Spleen (tissue), 13 donors: ENCODE results near the gene UBE2U. TPM values are rescaled to one million over a fixed set of nuclear protein-coding genes. Genes with fewer than 3 reads are reported as not detected.

ENCODE experiments used
- DNase-seq: peaks from one replicate; pipeline ENCODE4 v3.0.0-alpha.2; 2020
- H3K27ac ChIP-seq, 8 donors: fragments of 200-600 bp; sonication (generic) in 7 of 8; 1 replicate in 4 of 8; 2 replicates in 4 of 8; pipeline versions ENCODE4 v1.5.0 to v1.8.0; 2016 to 2021; ENCODE audit warnings: inconsistent platforms in 4 of 8, mild to moderate bottlenecking in 4 of 8, moderate library complexity in 1 of 8
- H3K27me3 ChIP-seq, 7 donors: fragments of 200-600 bp; sonication (generic) in 6 of 7; replicated peaks in 1 of 7; 1 replicate in 4 of 7; 2 replicates in 3 of 7; pipeline versions ENCODE4 v1.5.0 to v1.8.0; 2016 to 2021; ENCODE audit warnings: inconsistent platforms in 3 of 7, mild to moderate bottlenecking in 1 of 7
- H3K36me3 ChIP-seq, 6 donors: fragments of 200-600 bp; sonication (generic) in 5 of 6; 1 replicate in 4 of 6; 2 replicates in 2 of 6; pipeline versions ENCODE4 v1.5.0 to v1.8.0; 2016 to 2021; ENCODE audit warnings: inconsistent platforms in 2 of 6
- H3K4me1 ChIP-seq, 6 donors: fragments of 200-600 bp; sonication (generic) in 5 of 6; 1 replicate in 3 of 6; 2 replicates in 3 of 6; pipeline versions ENCODE4 v1.5.0 to v1.8.0; 2016 to 2021; ENCODE audit warnings: inconsistent platforms in 3 of 6
- H3K4me3 ChIP-seq, 8 donors: fragments of 200-600 bp; sonication (generic) in 7 of 8; 1 replicate in 4 of 8; 2 replicates in 4 of 8; pipeline versions ENCODE4 v1.5.0 to v1.8.0; 2016 to 2021; ENCODE audit warnings: inconsistent platforms in 4 of 8, mild to moderate bottlenecking in 4 of 8, moderate library complexity in 2 of 8
- H3K9me3 ChIP-seq, 8 donors: fragments of 200-600 bp; sonication (generic) in 7 of 8; 1 replicate in 4 of 8; 2 replicates in 4 of 8; pipeline versions ENCODE4 v1.5.0 to v1.8.0; 2016 to 2021; ENCODE audit warnings: inconsistent platforms in 4 of 8
- POLR2A ChIP-seq, 3 donors: fragments of 450-650 bp; IDR thresholded peaks; one replicate each; pipeline ENCODE4 v1.5.1; 2017; ENCODE audit warnings: antibody characterized with exemption in 3 of 3, mild to moderate bottlenecking in 1 of 3
- POLR2AphosphoS5 ChIP-seq, 3 donors: sonication (generic); formaldehyde crosslinking; IDR thresholded peaks; one replicate each; pipeline ENCODE4 v1.5.1; 2017; ENCODE audit warnings: antibody characterized with exemption in 3 of 3
- WGBS, 5 donors: extraction: QIAGEN DNeasy Blood & Tissue Kit in 3 of 5; methylation state at CpG; one replicate each; pipeline versions ENCODE4 v1.1.5 to v1.1.7; 2013 to 2018; 5-methylcytosine and 5-hydroxymethylcytosine counted together
- intact Hi-C: fragments of 100-400 bp; cut with DNase I; formaldehyde crosslinking; loops from one replicate; pipeline ENCODE4 v1.15.0; 2023; ENCODE audit warnings: low total_unique reads
- long read RNA-seq, 2 donors: transcript quantifications; one replicate each; lab custom pipeline, GENCODE V29; 2026
- polyA plus RNA-seq, 3 donors: library from polyadenylated mRNA; stranded (reverse); fragments of 200-250 nt; gene quantifications; one replicate each; pipeline ENCODE4 v1.2.1, GENCODE V29; 2013
- total RNA-seq, 7 donors: library from RNA; depleted of rRNA in 3 of 7; stranded (reverse); fragments of >200 nt in 3 of 7; fragmentation: NEBNext Ultra II Directional in 4 of 7; extraction: Animal tissue kit (Norgen Biotek cat#: 25700) in 4 of 7; gene quantifications; one replicate each; pipeline versions ENCODE4 v1.1.0 to v1.2.1, GENCODE V29; 2016 to 2021
- TF ChIP-seq, protein P1 (sequence below), 11 experiments: fragments of 200-600 bp in 7 of 11; fragments of 450-650 bp in 4 of 11; sonication (generic) in 4 of 11; IDR thresholded peaks in 8 of 11; conservative IDR thresholded peaks in 3 of 11; 1 replicate in 7 of 11; 2 replicates in 4 of 11; pipeline versions ENCODE4 v1.4.0 to v1.8.0; 2016 to 2021; ENCODE audit warnings: antibody characterized with exemption in 11 of 11, inconsistent platforms in 4 of 11, mild to moderate bottlenecking in 1 of 11
- donor health status: healthy with polysubstance abuse.
- donor health status: DM: no; HTN: no; CAD: no; lungs with moderate emphysema.
- donor health status: DM: no; HTN: no; CAD: no.
- donor health status: Bipolar disorder and iron deficiency.
- donor health status: healthy.
- donor health status: DM: no; HTN: no; CAD: no.
- donor health status: DM: yes; HTN: yes; CAD: no.

The UBE2U gene, protein sequence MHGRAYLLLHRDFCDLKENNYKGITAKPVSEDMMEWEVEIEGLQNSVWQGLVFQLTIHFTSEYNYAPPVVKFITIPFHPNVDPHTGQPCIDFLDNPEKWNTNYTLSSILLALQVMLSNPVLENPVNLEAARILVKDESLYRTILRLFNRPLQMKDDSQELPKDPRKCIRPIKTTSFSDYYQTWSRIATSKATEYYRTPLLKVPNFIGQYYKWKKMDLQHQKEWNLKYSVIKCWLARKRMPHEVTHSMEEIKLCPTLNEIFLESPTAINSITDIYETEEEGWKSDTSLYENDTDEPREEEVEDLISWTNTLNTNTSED
- total RNA-seq (not detected), polyA plus RNA-seq (not detected)
- long read RNA-seq, donor 1 = 0 reads
- long read RNA-seq, donor 2 = 0 reads

DNA sequence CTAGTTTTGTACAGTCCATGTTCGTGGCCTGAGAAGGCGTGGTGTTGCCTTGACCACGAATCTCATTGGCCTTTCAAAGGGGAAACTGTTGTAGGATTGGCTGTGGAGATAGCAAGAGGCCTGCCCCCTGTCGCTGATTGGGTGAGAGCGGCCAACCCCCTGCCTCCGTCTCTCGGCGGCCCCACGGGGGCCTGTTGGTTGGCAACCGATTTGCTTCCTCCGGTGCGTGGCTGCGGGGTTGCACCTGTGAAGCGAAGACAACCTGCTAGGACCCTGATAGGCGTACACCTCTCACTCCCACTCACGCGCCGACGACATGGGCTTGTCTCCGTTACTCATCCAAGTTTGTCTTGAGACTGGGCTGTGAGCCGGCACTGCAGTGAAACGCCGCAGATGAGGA, at the start of gene UBE2U:
TSS of gene UBE2U (plus strand) at position 204 of the 400 bp plus-strand sequence. CDS start 428 bp downstream, outside the sequence.
- no peaks in the 10 kb centered on the region for H3K4me1 ChIP-seq
- no peak within 1 kb of the TSS for H3K27ac ChIP-seq
- H3K27me3 ChIP-seq = no peaks in the 10 kb centered on the region
- no peak within 1 kb of the TSS for H3K4me3 ChIP-seq
- WGBS, 5 donors = 92 to 97% (median 93%) methylated on average over 23 of the region's 23 CpGs
- no peak for TF ChIP-seq POLR2AphosphoS5 (IDR thresholded peaks at IDR 0.05)
- TF ChIP-seq POLR2A (IDR thresholded peaks at IDR 0.05) = no peak
- TF ChIP-seq, protein P1, sequence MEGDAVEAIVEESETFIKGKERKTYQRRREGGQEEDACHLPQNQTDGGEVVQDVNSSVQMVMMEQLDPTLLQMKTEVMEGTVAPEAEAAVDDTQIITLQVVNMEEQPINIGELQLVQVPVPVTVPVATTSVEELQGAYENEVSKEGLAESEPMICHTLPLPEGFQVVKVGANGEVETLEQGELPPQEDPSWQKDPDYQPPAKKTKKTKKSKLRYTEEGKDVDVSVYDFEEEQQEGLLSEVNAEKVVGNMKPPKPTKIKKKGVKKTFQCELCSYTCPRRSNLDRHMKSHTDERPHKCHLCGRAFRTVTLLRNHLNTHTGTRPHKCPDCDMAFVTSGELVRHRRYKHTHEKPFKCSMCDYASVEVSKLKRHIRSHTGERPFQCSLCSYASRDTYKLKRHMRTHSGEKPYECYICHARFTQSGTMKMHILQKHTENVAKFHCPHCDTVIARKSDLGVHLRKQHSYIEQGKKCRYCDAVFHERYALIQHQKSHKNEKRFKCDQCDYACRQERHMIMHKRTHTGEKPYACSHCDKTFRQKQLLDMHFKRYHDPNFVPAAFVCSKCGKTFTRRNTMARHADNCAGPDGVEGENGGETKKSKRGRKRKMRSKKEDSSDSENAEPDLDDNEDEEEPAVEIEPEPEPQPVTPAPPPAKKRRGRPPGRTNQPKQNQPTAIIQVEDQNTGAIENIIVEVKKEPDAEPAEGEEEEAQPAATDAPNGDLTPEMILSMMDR (IDR thresholded peaks at IDR 0.05 in 8 of 11, conservative IDR thresholded peaks at IDR 0.05 in 3 of 11) = no peak
- no peak for DNase-seq
- no peaks in the 10 kb centered on the region for H3K36me3 ChIP-seq
- intact Hi-C loops = no loop called here
- no peaks in the 10 kb centered on the region for H3K9me3 ChIP-seq

DNA sequence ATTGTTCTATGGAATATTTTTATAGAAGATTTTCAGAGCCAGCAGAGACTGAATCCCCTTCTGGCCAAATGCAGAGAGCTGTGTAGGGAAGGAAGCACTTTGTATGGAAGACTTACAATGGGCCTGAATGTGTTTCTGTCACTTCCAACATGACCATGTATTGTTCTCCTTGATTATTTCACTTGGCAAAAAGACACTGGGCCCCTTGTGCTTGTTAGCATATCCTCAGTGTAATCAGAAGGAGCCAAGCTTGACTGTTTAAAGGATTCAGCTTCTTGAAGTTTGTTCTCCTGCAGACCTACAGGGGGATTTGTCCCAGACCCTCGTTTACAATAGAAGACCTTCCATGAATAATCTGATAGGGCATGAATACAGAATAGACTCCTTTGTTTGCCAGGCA, 48.1 kb upstream of the UBE2U start:
- no peak for TF ChIP-seq POLR2AphosphoS5 (IDR thresholded peaks at IDR 0.05)
- TF ChIP-seq, protein P1 (IDR thresholded peaks at IDR 0.05 in 8 of 11, conservative IDR thresholded peaks at IDR 0.05 in 3 of 11) = no peak
- no peak for TF ChIP-seq POLR2A (IDR thresholded peaks at IDR 0.05)
- Histone ChIP-seq H3K4me3 (no peak overlapping the region), H3K27ac (no peak overlapping the region), H3K4me1 (no peaks in the 10 kb centered on the region), H3K36me3 (peaks cover 0 to 8% (median 0%) of the 10 kb centered on the region in 6 donors), H3K9me3 (no peaks in the 10 kb centered on the region), H3K27me3 (no peaks in the 10 kb centered on the region)
- intact Hi-C loops = no loop called here
- WGBS, 5 donors = 67 to 86% (median 73%) methylated on average over 1 of the region's 1 CpG
- DNase-seq = no peak

DNA sequence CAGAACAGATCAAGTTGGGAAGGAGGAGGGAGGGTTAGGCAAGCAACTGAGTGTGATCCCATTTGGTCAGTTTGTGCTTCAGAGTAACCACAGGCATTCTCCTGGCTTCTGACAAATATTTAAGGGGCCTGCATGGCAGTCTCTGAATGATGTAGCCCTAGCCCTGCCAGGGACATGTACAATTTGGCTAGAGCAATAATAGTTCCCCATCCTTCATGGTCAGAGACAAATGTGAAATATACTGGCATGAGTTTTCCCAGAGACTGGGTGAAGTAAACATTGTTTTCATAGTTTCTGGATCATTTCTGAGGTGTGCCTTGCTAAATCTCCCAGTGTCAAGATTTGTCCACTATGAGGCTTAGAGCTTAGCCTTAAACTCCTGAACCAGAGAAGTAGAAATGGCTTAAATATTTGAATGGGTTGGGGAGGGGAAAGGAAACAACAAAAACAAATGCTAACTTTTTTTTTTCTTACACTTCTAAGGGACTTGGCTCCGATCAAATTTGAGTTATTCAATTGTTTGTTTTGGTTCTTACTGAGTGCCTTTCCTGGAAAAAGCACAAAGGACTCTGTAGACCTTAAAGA, 42.0 kb upstream of the UBE2U start:
- TF ChIP-seq, protein P1 (IDR thresholded peaks at IDR 0.05 in 8 of 11, conservative IDR thresholded peaks at IDR 0.05 in 3 of 11) = no peak
- TF ChIP-seq POLR2A (IDR thresholded peaks at IDR 0.05) (no peak), POLR2AphosphoS5 (IDR thresholded peaks at IDR 0.05) (no peak)
- intact Hi-C loops = no loop called here
- H3K27ac ChIP-seq = no peak overlapping the region
- H3K36me3 ChIP-seq = peaks cover 0 to 8% (median 0%) of the 10 kb centered on the region in 6 donors
- H3K27me3 ChIP-seq = no peaks in the 10 kb centered on the region
- whole genome bisulfite sequencing, 5 donors = 83 to 92% (median 84%) methylated on average over 1 of the region's 1 CpG
- DNase-seq = no peak
- no peaks in the 10 kb centered on the region for H3K4me1 ChIP-seq
- H3K4me3 ChIP-seq = no peak overlapping the region
- no peaks in the 10 kb centered on the region for H3K9me3 ChIP-seq

DNA sequence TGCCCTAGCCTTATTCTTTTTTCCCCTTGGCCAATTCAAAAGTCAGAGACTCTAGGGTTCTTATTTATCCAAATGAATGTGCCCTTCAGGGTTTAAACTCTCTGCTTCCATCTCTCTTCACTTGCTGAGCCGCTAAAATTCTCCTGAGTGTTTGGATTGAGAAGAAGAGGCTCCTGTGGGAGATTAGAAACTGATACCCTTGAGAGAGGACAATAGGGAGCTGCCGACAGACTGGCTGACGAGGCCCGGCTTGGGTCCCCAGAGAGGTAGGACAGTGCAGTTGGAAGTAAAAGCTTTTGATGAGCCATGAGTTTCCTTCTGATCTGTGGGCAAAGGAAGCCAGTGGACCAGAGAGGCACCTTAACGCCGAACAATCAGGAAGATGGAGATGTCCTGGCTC, 41.3 kb upstream of the UBE2U start:
- H3K9me3 ChIP-seq = no peaks in the 10 kb centered on the region
- WGBS, 5 donors = 82 to 92% (median 91%) methylated on average over 6 of the region's 6 CpGs
- intact Hi-C loops = no loop called here
- H3K4me1 ChIP-seq = no peaks in the 10 kb centered on the region
- no peaks in the 10 kb centered on the region for H3K27me3 ChIP-seq
- no peak overlapping the region for H3K27ac ChIP-seq
- no peak overlapping the region for H3K4me3 ChIP-seq
- no peak for TF ChIP-seq POLR2A (IDR thresholded peaks at IDR 0.05)
- TF ChIP-seq POLR2AphosphoS5 (IDR thresholded peaks at IDR 0.05) = no peak
- TF ChIP-seq, protein P1 (IDR thresholded peaks at IDR 0.05 in 8 of 11, conservative IDR thresholded peaks at IDR 0.05 in 3 of 11) = no peak
- DNase-seq = no peak
- peaks cover 0 to 8% (median 0%) of the 10 kb centered on the region in 6 donors for H3K36me3 ChIP-seq
